Activated naive CD4-positive, alpha-beta T cell treated with Interleukin-2 at 50 U/mL for 16 hours (primary cell): ENCODE data around the gene IP6K3.

Experiments
- DNase-seq: peaks from one replicate; pipeline ENCODE4 v3.0.0-alpha.2; 2020

Gene IP6K3

GRCh38 chr6:33738879-33739278, 7.8 kb downstream of the IP6K3 start:
- no peak for DNase-seq

GRCh38 chr6:33738153-33738552, 8.6 kb downstream of the IP6K3 start:
- DNase-seq = no peak

GRCh38 chr6:33737267-33738026, 9.3 kb downstream of the IP6K3 start:
- DNase-seq = no peak

DNA sequence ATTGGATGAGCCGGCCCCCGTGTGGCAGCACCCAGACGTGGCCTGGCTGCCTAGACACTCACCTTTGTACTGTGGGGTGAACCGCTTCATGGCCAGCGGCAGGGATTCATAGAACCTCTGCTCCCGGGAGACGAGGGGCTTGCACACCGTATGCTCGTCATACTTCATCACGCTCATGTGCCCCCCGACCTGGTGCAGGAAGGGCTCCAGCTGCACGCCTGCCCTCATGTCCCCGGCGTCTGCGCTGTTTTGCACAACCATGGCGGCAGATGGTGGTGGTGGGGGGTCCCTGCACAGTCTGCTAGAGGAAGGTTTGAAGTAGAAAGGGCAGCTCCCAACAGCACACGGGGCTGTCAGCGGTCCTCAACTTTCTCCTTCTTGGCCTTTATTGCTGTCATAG, 11.5 kb downstream of the IP6K3 start:
- DNase-seq = no peak

- DNase-seq = no peak
Observed at GRCh38 chr6:33733709-33734007, 13.0 kb downstream of the IP6K3 start.

DNA sequence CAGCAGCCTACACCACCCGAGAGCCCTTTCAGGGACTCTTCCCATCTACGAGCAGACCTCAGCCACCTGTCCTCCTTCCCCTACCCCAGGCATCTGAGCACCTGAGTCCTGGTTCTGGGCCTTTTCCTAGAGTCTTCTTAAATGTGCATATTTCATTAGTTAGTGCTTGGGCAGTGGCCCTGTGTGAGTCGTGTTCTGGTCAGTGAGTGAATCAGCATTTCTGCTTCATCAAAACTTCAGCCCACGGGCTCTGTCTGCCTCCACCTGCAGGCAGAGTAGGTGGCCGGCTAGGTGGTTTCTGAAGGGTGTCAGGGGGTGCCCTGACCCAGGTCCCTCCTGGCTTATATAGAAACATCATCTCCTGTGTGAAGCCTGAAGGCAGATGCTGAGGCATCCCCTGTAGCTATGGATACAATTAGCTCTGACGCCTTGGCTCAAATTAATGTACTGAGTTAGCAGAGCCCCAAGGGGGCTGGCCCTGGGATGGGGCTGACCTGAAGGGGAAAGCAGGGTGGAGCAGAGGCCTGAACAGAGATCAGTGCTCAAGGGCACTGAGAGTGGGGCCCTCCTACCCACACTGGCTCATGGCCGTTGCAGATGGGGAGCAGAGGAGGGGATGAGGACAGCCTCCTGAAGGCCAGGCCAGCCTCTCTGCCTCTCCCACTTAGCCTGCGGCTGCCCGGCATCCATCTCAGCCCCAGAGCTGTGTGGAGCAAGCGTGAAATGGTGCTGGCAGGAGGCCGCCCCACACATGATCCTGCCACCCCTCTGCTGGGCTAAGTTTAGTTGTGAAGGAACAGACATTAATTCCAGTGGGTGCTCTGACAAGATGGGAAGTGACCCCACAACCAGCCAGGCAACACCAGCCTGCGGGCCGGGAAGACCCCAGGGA, 13.6 kb downstream of the IP6K3 start:
- DNase-seq = no peak

GRCh38 chr6:33732385-33732784, 14.3 kb downstream of the IP6K3 start:
- no peak for DNase-seq

GRCh38 chr6:33731751-33732282, 14.9 kb downstream of the IP6K3 start:
- DNase-seq = no peak

GRCh38 chr6:33731035-33731434, 15.7 kb downstream of the IP6K3 start:
- no peak for DNase-seq

GRCh38 chr6:33730611-33731010, 16.1 kb downstream of the IP6K3 start:
- DNase-seq = no peak

DNA sequence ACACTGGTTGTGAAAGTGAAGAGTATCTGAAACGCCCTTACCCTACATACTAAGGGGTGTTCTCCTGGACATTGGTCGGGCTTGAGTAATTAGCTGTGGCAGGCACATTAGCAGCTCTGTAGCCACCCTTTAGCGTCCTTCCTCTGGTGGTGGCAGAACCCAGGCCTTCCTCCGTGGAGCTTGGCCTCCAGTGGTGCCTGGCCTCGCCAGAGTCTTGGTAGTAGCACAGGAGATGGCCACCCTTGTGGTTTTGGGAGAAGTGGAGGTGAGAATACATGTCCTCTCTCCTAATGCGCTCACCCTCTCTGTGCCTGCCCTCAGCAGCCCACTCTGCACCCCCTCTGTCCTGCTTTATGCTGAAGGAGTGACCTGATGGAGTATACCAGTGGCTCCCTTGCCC, 17.6 kb downstream of the IP6K3 start:
- no peak for DNase-seq

DNA sequence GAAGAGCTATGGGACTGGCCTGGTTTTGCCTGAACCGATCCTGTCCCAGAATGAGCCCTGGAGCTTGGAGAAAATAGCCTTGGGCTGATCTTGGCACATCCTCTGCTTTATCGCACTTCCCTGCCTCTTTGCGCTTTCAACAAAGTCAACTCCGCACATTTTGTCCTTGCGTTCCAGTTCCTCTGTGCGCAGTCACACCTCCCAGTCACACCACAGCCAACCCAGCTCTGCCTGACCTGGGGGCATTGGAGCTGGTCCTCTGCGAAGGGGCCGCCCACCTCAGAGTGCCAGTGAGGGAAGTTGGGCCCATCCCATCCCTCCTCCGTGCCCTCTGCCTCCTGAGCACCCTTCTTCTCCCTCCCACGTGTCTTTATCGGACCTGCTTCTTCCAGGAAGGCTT, 18.3 kb downstream of the IP6K3 start:
- DNase-seq = no peak

DNA sequence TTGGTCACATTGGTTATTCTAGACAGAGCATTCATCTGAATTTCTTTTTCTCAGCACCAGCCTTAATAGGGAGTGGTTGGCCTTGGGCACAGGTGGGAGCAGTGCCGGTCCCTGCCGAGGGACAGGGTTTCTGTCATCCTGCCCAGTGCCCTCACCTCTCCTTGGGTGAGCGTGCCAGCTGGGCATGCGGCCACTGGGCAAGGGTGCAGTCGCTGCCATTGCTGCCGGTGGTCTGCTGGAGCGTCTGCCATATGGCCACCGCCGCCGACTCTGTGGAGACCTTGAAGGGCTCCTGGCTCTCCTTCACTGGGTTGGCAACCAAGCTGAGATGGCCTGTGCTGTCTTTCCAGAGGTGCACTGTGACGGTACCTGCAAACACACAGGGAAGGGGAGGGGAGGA, 18.8 kb downstream of the IP6K3 start:
- no peak for DNase-seq

DNA sequence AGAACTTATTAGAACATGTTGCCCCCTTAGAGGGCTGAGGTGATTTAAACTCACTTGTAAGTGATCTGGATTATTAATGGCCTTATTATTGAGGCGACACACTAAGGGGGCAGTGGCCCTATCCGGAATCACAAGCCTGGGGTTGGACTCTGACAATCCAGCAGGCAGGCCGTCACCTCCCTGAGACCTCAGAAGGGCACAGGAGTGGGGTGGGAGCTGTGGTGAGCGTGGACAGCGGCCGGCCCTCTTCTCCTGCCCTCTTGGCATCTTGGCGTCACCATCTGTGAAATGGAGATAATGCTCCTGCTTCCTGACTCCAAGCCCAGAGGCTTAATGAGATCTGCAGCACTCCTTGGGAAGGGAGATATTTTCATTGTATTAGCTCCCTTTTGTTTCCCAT, 19.6 kb downstream of the IP6K3 start:
- no peak for DNase-seq

DNA sequence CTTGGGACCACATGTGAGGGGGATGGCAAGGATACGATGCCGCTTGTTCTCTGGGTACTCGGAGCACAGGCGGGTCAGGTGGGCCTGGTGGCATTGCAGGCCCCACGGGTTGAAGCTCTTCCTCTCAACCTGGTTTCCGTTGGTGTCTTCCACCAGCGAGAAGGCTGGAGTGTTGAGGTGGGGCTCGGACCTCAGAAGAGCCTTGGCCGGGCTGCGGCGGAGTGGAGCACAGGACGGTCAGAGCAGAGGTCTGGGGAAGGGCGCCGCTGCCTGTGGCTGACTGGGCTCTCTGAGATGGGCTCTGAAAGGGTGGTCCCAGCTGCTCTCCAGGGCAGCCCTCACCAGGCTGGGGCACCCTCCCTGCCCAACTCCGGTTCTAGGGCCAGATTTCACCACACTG, 20.0 kb downstream of the IP6K3 start:
- DNase-seq = no peak

- no peak for DNase-seq
Observed at GRCh38 chr6:33725891-33726673, 20.6 kb downstream of the IP6K3 start.

DNA sequence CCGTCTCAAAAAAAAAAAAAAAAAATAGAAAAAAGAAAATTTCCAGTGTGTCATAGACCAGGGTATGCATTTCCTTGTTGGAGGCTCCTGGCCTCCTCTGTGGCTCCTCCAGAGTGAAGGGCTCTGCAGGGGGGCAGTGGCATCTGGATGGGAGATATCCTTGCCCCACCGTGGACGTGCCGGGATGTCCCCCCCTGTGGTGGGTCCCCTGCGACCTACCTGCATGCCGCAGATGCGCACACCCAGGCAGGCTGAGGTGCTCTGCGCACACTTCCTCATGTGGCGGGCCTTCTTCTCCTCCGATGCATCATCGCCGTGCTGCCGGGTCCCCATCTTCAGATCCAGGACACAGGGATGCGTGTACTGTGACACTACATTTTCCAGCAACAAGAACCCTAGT, 21.5 kb downstream of the IP6K3 start:
- DNase-seq = no peak

- DNase-seq = no peak
Observed at GRCh38 chr6:33724102-33725023, 22.3 kb downstream of the IP6K3 start.

- DNase-seq = no peak
Observed at GRCh38 chr6:33723371-33724085, 23.2 kb downstream of the IP6K3 start.

DNA sequence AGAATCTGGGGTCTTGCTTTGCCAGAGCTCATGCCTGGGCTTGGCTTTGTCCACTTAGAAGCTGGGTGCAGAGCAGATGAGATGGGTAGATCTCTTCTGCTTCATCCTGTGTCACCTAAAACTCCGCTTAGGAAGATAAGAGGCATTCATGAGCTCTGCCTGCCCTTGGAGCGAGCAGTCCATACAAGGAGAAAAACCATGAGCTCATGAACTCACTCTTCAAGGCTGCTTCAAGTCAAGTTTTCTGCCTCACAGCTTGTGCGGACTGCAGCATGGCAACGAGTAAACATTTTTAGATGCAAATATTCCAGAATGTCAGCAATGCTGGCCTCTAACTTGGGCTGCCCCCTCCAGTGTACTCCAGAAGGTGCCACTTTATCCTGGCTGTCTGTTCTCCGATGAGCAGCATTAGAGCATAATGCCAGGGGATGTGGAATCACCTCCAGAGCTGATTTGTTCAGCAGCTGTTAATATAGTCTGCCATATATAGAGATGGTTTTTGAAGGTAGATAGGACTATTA, 24.5 kb downstream of the IP6K3 start:
- no peak for DNase-seq

GRCh38 chr6:33721508-33721907, 25.2 kb downstream of the IP6K3 start:
- no peak for DNase-seq
